ENCODE measurements around the gene SEC61B. TPM values are rescaled to one million over a fixed set of nuclear protein-coding genes. Genes with fewer than 3 reads are reported as not detected.

The SEC61B gene
- polyA plus RNA-seq, 1 experiment = 207 TPM

DNA sequence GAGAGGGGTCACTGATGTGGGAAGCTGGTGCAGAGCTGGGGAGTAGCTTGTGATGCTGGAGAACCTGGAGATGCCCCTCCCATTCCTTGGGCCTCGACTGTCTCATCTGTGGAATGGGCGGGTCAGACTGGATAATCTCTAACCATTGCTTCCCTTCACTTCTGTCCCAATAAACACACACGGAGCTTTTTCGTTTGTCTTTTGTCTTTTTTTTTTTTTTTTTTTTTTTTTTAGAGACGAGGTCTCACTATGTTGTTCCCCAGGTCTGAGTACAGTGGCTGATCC lies 36.8 kb upstream of the SEC61B start:
- no peak overlapping the region for H3K4me3 ChIP-seq (ENCODE audit: low read depth, low read length)
- POLR2A ChIA-PET = interaction anchor here (0.6 to 1.1 kb wide), 2 partner anchors 35 to 36 kb away, joined by 3 read pairs; partner anchors contain the start of genes ALG2 and SEC61B
- CTCF ChIA-PET = interaction anchor here (0.5 to 5.7 kb wide), 34 partner anchors 9 to 1410 kb away, joined by 3 to 43 read pairs (median 6); partner anchors contain the start of gene SEC61B

DNA sequence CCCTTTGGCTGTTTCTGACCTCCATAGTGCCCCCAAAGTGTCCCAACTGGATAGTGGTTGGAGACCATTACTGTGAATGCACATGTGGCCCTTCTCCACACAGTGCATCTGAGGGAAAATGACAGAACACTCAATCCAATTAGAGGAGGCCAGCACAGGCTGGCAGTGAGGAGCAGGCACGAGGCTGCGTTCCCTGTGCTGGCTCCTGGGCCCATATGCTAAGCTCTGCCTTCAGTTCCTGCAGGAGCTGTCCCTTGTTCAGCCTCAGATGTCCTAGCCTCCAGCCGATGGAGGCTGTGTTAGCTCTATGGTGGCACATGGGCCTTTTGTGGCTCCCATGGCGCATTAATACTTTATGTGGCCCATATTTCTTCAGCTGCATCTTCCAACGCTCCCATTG lies 36.1 kb upstream of the SEC61B start:
- DNase-seq (ENCODE audit: low read depth, low spot score) = no peak
- H3K27me3 ChIP-seq (ENCODE audit: control insufficient read depth, insufficient read depth, low read length) = peaks cover 12% of the 10 kb centered on the region
- H3K4me3 ChIP-seq (ENCODE audit: low read depth, low read length) = no peak overlapping the region
- POLR2A ChIA-PET = no interaction called here
- CTCF ChIA-PET = interaction anchor here (0.6 to 5.7 kb wide), 13 partner anchors 10 to 1410 kb away, joined by 3 to 43 read pairs (median 8); partner anchors contain the start of gene SEC61B
- no peaks in the 10 kb centered on the region for H3K9me3 ChIP-seq (ENCODE audit: control insufficient read depth, insufficient read depth, low read length)
- no peak overlapping the region for H3K27ac ChIP-seq (ENCODE audit: low read depth, low read length)
- TF ChIP-seq CTCF (IDR thresholded peaks at IDR 0.05; ENCODE audit: low read depth, low read length) = no peak

More for the DNA sequence above, 36.8 kb upstream of the SEC61B start:
- H3K27ac ChIP-seq (ENCODE audit: low read depth, low read length) = no peak overlapping the region
- no peaks in the 10 kb centered on the region for H3K9me3 ChIP-seq (ENCODE audit: control insufficient read depth, insufficient read depth, low read length)
- DNase-seq (ENCODE audit: low read depth, low spot score) = no peak
- TF ChIP-seq CTCF (IDR thresholded peaks at IDR 0.05; ENCODE audit: low read depth, low read length) = no peak
- peaks cover 10% of the 10 kb centered on the region for H3K27me3 ChIP-seq (ENCODE audit: control insufficient read depth, insufficient read depth, low read length)

DNA sequence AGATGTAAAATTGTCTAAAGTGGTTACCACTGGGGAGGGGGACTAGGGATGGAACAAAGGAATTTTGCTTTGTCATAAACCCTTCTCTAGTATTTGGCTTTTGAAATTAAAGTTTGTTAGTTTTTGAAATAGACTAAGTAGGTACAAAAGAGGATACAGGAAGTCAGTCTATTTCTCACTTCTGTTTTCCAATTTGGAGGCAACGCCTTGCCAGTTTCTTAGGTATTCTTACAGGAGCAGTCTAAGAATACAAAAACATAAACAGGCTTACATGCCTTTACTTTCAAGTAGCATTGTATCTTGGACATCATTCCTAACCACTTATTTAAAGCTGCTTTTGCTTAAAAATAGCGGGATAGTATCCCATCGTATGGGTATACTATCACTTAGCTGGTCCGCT lies 34.8 kb upstream of the SEC61B start:
- no peak overlapping the region for H3K27ac ChIP-seq (ENCODE audit: low read depth, low read length)
- DNase-seq (ENCODE audit: low read depth, low spot score) = no peak
- POLR2A ChIA-PET = no interaction called here
- TF ChIP-seq CTCF (IDR thresholded peaks at IDR 0.05; ENCODE audit: low read depth, low read length) = no peak
- peaks cover 15% of the 10 kb centered on the region for H3K27me3 ChIP-seq (ENCODE audit: control insufficient read depth, insufficient read depth, low read length)
- CTCF ChIA-PET = interaction anchor here (0.6 kb wide), 2 partner anchors 34 to 40 kb away, joined by 3 to 4 read pairs; partner anchors contain the start of genes ALG2 and SEC61B
- H3K4me3 ChIP-seq (ENCODE audit: low read depth, low read length) = no peak overlapping the region
- H3K9me3 ChIP-seq (ENCODE audit: control insufficient read depth, insufficient read depth, low read length) = no peaks in the 10 kb centered on the region

GRCh38 chr9:99189186-99189585 lies 32.9 kb upstream of the SEC61B start:
- DNase-seq (ENCODE audit: low read depth, low spot score) = no peak
- H3K27me3 ChIP-seq (ENCODE audit: control insufficient read depth, insufficient read depth, low read length) = peaks cover 15% of the 10 kb centered on the region
- H3K27ac ChIP-seq (ENCODE audit: low read depth, low read length) = no peak overlapping the region
- TF ChIP-seq CTCF (IDR thresholded peaks at IDR 0.05; ENCODE audit: low read depth, low read length) = no peak
- no peak overlapping the region for H3K4me3 ChIP-seq (ENCODE audit: low read depth, low read length)
- ChIA-PET CTCF (interaction anchor here (0.6 kb wide), 1 partner anchor 793 kb away, joined by 3 read pairs; no protein-coding TSS in a partner anchor), POLR2A (no interaction called here)
- no peaks in the 10 kb centered on the region for H3K9me3 ChIP-seq (ENCODE audit: control insufficient read depth, insufficient read depth, low read length)

DNA sequence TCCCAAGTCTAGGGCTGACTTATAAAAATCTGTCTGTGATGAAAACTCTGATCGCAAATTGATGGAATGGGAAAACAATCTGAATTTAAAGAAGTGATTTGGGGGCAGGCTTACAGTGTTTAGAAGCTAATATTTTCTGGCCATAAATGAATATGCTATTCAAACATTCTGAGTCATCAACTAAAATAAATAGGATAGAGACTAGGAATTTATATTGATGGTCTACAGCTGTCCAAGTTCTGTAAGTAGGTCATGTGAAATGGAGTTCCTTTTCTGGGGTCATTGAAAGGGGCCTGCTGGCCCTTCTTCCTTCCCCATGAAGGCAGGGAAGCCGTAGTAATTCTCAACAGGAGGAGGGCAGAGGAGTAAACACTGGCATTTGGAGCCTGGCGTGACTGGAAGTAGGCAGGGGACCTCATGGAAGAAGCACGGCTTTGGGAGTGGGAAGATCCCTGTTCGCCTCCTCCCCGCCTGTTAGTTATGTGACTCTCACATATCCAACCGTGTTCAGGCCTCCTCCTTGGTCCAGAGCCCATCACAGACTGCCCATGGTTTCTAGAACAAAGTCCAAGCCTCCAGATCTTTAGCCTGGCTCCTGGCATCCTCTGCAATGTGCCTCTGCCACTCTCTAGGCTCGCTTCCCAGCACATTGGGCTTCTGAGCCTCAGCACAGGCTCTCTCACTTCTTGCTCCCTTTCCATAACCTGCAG lies 32.0 kb upstream of the SEC61B start:
- Histone ChIP-seq H3K27ac (ENCODE audit: low read depth, low read length) (no peak overlapping the region), H3K4me3 (ENCODE audit: low read depth, low read length) (no peak overlapping the region), H3K27me3 (ENCODE audit: control insufficient read depth, insufficient read depth, low read length) (peaks cover 15% of the 10 kb centered on the region), H3K9me3 (ENCODE audit: control insufficient read depth, insufficient read depth, low read length) (no peaks in the 10 kb centered on the region)
- ChIA-PET CTCF (no interaction called here), POLR2A (no interaction called here)
- no peak for TF ChIP-seq CTCF (IDR thresholded peaks at IDR 0.05; ENCODE audit: low read depth, low read length)
- no peak for DNase-seq (ENCODE audit: low read depth, low spot score)
